Fibroblast of skin of right biceps (primary cell): ENCODE data around the gene ADCY10.
A peak's percentile ranks its signal among the peaks of the same experiment; 100 is the strongest.
"Not testable (repeated sequence)": the region's sequence is repeated elsewhere in the genome, so short reads cannot be mapped to it uniquely, and the experiment has no call there.

Source experiments
- DNase-seq: peaks from one replicate; pipeline ENCODE4 v3.0.0-alpha.2; 2013

Gene ADCY10, protein sequence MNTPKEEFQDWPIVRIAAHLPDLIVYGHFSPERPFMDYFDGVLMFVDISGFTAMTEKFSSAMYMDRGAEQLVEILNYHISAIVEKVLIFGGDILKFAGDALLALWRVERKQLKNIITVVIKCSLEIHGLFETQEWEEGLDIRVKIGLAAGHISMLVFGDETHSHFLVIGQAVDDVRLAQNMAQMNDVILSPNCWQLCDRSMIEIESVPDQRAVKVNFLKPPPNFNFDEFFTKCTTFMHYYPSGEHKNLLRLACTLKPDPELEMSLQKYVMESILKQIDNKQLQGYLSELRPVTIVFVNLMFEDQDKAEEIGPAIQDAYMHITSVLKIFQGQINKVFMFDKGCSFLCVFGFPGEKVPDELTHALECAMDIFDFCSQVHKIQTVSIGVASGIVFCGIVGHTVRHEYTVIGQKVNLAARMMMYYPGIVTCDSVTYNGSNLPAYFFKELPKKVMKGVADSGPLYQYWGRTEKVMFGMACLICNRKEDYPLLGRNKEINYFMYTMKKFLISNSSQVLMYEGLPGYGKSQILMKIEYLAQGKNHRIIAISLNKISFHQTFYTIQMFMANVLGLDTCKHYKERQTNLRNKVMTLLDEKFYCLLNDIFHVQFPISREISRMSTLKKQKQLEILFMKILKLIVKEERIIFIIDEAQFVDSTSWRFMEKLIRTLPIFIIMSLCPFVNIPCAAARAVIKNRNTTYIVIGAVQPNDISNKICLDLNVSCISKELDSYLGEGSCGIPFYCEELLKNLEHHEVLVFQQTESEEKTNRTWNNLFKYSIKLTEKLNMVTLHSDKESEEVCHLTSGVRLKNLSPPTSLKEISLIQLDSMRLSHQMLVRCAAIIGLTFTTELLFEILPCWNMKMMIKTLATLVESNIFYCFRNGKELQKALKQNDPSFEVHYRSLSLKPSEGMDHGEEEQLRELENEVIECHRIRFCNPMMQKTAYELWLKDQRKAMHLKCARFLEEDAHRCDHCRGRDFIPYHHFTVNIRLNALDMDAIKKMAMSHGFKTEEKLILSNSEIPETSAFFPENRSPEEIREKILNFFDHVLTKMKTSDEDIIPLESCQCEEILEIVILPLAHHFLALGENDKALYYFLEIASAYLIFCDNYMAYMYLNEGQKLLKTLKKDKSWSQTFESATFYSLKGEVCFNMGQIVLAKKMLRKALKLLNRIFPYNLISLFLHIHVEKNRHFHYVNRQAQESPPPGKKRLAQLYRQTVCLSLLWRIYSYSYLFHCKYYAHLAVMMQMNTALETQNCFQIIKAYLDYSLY (N-terminal part only)

DNA sequence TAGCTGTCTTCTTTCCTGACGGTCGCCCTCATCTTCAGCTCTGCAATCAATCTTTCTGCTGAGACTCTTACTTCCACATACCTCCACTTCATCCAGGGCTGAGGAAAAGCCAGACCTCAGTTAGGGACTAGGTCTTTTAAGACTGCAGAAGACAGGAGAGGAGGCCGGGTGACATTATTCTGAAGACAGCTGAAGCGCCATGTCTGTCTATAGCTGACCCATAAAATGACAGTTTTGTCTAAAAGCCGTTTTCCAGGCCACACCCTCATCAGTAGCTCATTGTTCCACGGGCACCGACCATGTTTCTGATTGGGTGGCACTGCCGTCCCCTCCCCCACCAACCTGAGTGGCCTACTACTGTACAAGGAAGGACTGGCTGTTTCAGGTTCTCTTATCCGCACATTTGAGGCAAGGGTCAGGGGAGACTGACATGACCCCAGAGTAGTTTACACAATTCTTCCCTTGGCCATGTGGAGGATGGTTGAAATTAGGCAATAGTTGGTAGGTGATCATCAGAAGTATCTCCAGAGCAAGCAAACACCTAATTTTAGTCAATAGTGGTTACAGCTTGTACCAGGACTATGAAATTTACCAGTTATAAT lies at the start of gene ADCY10:
Gene ADCY10, minus strand, starts transcription at position 240 of the 602 bp plus-strand sequence. CDS start 8,994 bp downstream, outside the sequence.
- no peak for DNase-seq

DNA sequence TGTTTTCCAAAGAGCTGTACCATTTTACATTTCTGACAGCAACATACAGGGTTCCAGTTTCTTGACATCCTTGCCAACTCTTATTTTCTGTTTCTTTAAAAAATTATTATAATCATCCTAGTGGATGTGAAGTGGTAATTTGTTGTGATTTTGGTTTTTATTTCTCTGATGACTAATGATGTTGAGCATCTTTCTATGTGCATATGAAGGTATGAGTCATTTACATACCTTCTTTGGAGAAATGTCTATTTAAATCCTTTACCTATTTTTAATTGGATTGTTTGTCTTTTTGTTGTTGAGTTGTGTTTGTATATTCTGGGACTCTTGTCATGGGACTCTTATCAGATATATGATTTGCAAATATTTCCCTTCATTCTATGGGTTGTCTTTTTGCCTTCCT lies 43.8 kb upstream of the ADCY10 start:
- DNase-seq, result peak; percentile 11

DNA sequence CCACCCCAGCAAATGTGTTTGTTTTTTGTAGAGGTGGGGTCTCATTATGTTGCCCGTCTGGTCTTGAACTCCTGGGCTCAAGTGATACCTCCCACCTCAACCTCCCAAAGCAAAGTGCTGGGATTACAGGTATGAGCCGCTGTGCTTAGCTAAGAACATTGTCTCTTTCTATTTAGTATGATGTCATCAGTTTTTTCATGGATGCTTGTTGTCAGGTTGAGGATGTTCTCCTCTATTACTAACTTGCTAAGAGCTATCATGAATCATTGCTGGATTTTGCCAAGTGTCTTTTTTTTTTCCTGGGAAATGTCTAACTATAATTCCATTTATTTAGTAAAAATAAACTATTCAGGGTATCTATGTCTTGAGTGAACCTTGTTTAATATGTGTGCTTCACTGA lies 42.0 kb upstream of the ADCY10 start:
- peak; percentile 11 for DNase-seq

DNA sequence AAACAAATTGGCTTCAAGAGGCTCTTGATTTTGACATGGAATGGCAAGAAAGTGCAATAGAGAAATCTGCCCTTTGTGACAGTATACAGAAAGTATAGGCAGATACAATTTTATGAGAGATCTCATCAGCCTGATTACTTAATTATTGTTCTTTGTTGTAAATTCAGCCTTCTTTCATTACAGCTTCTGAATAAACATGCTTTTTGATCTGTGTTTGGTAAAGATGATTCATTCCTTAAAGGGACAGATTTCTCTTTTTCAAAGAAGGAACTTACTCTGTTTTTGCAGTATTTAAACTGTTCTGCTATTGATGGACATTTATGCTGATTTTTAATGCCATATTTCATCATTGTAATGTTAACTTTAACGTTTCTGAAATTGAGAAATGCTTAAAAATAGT lies 36.6 kb upstream of the ADCY10 start:
- no peak for DNase-seq

DNA sequence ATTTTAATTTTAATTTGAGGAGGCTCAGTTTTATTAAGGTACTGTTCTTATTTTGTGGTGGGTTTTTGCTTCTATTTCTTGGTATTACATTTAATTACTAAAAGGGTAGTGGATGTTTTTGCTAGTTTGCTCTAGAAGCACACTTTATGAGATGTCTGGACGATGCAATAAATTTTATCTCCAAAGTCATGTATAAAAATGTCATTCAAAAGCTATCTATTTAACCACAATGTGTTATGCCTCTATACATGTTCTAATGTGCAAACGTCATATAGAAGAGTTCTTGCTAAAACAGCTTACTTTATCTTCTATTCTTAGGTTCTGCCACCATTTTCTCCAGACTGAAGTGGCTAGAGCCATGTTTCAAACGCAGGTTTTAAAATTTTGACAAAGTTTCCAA lies 35.9 kb upstream of the ADCY10 start:
- no peak for DNase-seq

DNA sequence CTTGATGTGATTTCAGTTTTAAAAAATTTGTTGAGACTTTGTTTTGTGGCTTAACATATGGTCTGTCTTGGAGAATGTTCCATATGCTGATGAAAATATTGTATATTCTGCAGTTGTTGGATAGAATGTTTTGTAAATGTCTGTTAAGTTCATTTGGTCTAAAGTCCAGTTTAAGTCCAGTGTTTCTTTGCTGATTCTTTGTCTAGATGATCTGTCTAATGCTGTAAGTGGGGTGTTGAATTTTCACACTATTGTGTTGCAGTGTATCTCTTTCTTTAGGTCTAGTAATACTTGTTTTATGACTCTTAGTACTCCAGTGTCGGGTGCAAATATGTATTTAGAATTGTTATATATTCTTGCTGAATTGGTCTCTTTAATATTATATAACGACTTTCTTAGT lies 33.8 kb upstream of the ADCY10 start:
- no peak for DNase-seq

DNA sequence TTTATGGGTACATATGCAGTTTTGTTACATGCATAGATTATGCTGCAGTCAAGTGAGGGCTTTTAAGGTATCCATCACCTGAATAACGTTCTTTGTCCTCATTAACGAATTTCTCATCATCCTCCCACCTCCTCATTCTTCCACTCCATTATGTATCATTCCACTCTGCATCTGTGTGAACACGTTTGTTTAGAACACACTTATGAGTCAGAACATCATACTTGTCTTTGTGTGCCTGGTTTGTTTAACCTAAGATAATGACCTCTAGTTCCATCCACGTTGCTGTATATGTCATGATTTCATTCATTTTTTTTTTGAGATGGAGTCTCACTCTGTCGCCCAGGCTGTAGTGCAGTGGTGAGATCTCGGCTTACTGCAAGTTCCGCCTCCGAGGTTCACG lies 29.6 kb upstream of the ADCY10 start:
- no peak for DNase-seq

DNA sequence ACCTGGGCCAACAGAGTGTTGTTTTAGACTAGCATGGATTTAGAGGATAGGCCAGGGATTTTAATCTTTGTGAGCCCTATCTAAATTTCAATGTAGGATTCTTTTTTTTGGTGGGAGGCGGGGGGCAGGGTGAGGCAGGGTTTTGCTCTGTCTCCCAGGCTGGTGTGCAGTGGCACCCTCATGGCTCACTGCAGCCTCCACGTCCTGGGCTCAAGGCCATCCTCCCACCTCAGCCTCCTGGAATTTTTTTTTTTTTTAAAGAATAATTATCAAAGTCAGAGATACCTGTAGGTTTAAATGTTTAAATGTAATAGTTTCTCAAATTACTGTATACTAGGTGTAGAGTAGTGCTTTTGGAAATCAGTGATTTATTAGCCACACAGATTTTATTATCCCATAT lies 26.3 kb upstream of the ADCY10 start:
- DNase-seq, result no peak

DNA sequence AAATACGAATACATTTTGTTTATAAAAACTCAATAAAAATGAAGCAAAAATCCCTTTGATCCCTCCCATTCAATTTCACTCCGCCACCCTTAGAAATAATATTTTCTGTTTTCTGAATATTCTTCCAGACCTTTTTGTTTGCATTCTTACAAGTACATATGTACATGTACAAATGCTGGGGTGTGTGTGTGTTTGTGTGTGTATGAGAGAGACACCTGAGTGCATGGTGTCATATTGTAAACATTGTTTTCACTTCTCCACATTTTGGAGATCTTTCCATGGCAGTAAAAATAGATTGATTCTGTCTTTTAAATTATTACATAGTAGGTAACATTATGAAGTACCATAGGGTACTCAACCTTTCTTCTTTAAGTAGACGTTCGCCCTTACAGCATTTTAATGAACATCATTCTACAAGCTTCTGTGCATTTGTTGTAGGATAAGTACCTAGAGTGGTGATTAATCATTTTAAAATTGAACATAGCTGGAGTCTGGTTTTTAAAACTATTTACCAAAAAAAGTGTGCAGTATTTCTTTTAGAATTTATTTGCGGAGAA lies 24.2 kb upstream of the ADCY10 start:
- no peak for DNase-seq

DNA sequence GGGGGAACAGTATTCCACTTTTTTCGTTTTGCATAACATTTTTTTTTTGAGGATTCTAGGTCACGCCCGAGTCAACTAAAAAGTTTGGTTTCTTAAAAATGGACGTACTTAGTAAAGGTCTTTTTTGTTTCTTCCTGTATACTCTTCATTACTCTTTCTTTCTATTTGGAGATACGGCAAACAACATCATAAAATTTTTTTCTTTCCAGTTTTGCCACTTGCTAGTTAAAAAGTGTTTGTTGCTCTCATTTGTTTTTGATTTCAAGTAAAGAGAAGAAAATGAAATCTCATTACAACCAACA lies 23.7 kb upstream of the ADCY10 start:
- DNase-seq, result no peak

DNA sequence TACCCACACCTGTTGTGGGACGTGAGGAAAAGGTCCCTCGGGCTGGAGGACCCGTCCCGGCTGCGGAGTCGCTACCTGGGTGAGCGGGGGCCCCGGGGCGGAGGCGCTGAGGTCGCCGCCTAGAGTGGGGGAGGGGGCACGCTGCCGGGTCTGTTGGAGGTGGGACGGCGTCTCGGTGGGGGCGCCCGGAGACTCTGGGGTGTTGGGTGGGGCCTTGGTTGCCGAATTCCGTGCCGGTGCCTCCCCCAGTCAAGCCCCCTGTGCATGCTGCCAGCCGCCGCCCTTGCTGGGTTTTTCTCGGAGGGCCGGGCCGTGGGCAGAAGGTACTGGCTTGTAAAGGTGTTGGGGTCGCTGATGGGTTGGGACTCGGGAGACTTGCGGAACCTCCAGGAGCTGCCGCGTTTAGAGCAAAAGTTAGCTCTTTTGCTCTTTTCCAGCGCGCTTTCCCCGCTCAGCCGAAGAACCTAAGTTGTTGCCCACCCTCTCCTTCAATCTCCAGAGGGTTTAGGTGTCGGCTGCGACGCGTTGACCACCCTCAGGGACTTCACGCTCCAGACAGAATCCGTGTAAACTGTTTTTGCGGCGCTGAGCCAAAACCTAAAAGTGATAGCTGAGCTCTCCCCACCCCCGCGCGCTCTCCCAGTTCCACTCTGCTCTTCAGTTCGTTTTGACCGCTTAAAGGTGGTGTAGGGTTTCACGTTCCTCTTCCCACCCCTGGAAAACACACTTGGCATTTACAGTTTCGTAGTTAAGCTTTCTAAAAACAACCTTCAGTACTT lies 23.2 kb upstream of the ADCY10 start, which contains the start of gene MPC2:
Gene MPC2, minus strand, starts transcription at position 143 of the 779 bp plus-strand sequence. CDS start 1,231 bp downstream, outside the sequence.
- peak; percentile 77 for DNase-seq

DNA sequence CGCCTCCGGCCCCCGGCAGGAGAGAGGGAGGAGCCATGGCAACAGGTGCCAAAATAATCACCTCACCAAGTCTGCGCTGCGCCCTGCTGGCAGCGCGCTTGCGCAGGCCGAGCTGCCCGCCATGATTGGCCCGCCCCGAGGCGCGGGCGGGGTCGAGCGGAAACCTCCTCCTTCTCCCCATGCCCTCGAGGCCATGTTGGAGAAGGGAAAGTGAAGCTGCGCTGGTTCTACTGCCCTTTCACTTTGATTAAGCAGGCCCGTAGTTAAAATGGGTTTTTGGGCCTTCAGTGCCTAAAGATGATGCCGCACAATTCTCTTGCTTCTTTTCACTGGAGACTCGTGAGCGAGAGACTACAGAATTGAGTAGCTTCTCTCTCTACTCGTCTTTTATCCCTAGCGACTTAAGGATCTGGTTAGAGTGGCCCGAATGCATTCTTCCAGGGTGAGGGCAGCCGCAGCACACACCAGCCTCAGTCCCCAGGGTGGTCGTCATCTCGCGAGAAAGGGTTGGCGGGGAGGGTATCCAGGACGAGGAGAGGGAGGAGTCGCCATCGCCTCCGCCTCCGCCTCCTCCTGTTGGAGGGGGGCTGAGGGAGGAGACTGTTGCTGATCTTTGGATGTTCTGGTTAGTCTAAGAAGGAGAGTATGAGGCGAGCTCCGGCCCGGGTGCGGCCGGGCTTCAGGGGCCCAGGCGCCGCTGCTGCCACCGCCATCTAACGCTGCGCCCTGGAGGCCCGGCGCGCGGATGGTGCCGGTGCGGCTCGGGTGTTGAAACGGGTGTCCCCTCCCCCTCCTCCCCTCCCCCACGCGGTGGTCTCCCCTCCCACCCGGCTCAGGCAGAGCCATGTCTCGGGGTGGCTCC lies 22.4 kb upstream of the ADCY10 start, which contains the start of gene DCAF6:
Gene DCAF6, plus strand, starts transcription at position 616 of the 862 bp plus-strand sequence. Its CDS starts 229 bp downstream, at position 845.
- peak; percentile 98 for DNase-seq

DNA sequence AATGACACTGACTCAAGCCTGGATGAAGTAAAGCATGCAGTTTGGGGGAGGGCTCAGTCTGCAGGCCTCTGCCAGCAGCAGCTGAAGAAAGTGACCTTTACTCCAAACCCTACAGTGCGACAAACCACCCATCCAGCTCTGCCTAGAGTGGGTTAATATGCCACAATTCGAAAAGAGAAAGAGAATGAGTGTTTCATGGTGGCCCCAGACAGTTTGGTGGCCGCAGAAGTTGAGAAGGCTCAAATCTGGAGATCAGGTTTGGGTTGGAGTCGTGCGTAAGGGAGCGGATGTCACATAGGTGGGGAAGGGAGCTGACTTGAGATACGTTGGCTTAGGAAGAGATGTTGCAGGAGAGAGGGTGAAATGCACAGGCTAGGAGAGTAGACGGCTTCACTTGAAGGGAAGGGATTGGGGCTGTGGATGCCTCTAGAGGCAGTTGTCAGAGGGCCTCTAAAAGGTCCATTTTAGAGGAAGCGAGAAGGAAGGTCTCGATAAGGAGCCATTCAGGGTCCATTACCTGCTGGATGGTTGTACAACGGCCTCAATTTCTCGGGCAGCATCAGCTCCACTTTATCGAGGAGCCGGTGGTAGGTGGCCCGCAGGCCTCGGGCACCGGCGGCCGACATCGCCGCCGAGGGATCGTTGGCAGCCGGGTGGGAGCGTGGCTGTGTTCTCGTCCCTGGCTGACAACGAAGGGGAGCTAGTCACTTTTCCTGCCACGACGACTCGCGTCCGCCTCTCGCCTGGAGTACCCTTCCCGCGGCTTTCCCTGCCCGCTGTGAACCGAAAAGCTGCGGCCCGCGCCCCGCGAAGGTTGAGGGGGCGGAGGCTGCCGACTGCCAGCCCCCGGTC lies 21.5 kb upstream of the ADCY10 start:
- peak; percentile 30 for DNase-seq

DNA sequence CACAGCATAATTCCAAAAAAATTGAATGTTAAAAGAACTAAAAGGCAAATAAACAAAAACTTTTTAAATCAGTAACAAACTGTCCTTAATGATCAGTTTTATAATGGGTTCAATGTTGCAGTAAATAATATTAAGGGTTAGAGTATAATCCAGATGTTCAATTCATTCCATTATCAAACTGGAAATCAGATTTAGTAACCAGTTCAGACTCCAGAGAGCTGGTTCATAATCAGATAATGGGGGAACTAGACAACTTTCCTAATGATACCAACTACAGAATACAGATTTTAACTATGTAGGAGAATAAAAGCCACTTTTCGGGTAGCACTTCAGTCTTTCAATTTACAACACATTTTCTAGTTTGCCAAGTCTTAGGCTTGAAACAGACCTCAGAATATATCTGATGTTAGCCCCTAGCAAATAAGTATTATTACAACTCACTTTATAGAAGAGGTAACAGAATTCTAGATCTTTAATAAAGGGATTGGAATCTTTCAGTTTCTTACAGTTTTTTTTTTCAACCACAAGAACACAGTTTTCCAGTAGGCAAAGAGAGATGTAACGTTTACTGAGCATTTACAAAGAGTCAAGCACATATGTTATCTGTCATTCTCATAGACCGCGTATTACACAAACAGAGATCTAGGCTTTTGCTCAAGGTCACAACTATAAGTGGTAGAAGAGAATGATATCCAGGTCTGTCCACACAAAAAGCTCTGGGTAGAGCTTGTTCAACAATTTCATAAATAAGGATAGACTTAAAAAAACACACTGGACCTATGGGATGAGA lies 20.7 kb upstream of the ADCY10 start:
- DNase-seq, result no peak

DNA sequence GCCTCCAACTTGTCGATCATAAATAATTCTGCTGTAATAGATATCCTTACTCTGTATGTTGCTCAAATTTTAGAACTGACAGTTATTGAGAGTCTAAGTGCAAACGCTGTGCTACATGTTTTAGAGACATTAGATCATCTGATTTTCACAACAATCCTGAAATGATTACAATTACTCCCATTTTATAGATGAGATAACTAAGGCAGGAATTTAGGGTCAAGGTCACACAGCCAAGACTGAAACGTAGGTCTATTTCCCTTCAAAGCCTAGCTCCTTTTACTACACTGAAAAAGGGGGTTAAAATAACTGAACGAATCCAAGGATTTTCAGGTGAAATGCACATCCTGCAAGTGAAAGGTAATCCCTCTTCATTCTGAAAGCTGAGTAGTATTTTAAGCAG lies 19.9 kb upstream of the ADCY10 start:
- DNase-seq, result no peak

DNA sequence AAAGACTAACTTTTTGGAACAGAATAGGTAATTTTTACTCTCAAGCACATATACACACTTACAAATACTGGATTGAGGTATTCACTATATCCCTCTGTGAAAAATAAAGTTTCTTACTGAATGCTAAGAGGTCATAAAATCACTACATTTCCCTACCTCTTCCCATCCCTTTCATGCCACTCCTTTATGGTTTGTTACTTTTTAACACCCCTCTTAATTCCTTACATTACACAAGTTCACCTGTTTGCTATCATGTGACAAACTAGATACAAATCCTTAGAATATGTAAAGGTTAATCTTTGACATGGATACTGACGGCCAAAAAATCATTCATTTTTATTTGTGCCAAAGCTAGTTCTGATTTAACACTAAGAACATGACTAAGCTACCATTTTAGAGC lies 15.8 kb upstream of the ADCY10 start:
- DNase-seq, result no peak

DNA sequence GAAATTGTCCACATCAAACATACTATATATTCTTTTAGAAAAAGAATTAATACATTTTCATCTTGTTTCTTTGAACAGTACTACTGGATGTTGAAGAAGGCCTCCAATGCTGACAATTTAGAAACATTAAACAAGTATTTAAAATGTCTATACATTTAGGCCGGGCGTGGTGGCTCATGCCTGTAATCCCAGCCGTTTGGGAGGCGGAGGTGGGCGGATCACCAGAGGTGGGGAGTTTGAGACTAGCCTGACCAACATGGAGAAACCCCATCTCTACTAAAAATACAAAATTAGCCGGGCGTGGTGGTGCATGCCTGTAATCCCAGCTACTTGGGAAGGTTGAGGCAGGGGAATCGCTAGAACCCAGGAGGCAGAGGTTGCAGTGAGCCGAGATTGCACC lies 15.0 kb upstream of the ADCY10 start:
- DNase-seq, result not testable (repeated sequence)

DNA sequence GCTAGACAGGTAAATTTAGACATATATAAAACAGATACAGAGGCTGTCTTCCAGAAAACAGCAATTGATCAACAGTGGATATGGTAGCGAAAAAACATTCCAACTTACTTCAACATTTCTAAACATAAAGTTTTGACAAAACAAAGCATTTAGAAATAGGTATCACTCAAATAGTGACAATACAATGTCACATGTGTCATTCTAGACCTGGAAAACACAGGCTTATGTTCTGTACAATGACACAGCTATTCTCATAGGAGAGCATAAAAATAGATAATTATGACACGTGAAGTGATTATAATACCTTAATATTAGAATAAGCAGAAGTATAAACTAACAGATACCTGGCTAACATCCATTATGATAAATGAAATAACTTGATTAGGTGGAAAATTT lies 14.5 kb upstream of the ADCY10 start:
- no peak for DNase-seq
